T47D (cell line): ENCODE data around the gene KLB.

Source experiments
- DNase-seq, 2 experiments: peaks; one replicate each; pipeline versions ENCODE4 v3.0.0 to v3.0.0-alpha.2; 2011 to 2012; ENCODE audit warnings: low read depth in 1 of 2, low spot score in 1 of 2
- JUND ChIP-seq: IDR thresholded peaks from 2 replicates; pipeline ENCODE4 v1.6.1; 2012; ENCODE audit warnings: low read depth
- in situ Hi-C: cut with HindIII; loops from 2 replicates; pipeline ENCODE4 v1.10.0; 2016; ENCODE audit warnings: low sequenced_read_pairs, low pct_unique_long_range_greater_than_20kb

KLB gene

GRCh38 chr4:39486221-39486804 is 79.6 kb downstream of the KLB start:
- DNase-seq = no peak
- in situ Hi-C loops = no loop called here
- TF ChIP-seq JUND = no peak

GRCh38 chr4:39490322-39490721 is 83.6 kb downstream of the KLB start:
- TF ChIP-seq JUND = no peak
- in situ Hi-C loops = no loop called here
- DNase-seq = no peak

- in situ Hi-C loops = no loop called here
- DNase-seq = no peak
- no peak for TF ChIP-seq JUND
These were observed 87.6 kb downstream of the KLB start for GRCh38 chr4:39494354-39494753.

- in situ Hi-C loops = no loop called here
- TF ChIP-seq JUND = no peak
- no peak for DNase-seq
These were observed 88.9 kb downstream of the KLB start for GRCh38 chr4:39495446-39496213.

GRCh38 chr4:39497909-39498726 is 91.4 kb downstream of the KLB start:
- DNase-seq = no peak
- in situ Hi-C loops = no loop called here
- TF ChIP-seq JUND = no peak

GRCh38 chr4:39498727-39499020 is 91.9 kb downstream of the KLB start:
- TF ChIP-seq JUND = no peak

More at GRCh38 chr4:39498727-39499020, 91.9 kb downstream of the KLB start:
- in situ Hi-C loops = no loop called here
- DNase-seq = no peak
